Endothelial cell of umbilical vein (primary cell): Measurements from ENCODE around the gene LRRC41. TPM values are rescaled to one million over a fixed set of nuclear protein-coding genes. Genes with fewer than 3 reads are reported as not detected.
"Not testable (repeated sequence)": the region's sequence is repeated elsewhere in the genome, so short reads cannot be mapped to it uniquely, and the experiment has no call there.

Source experiments
- BruUV-seq: library from RNA; stranded (reverse); fragments of 400-500 nt; replicated peaks from 2 replicates; lab custom pipeline; 2021; lab: Mats Ljungman, UMichigan
- CTCF ChIA-PET: fragments of 300-600, 350-600 bp; sonication (Branson Sonifier 250); formaldehyde crosslinking; loops from one replicate; lab custom pipeline; 2021; ENCODE audit warnings: antibody characterized with exemption, inconsistent platforms; lab: Charles Lee
- POLR2A ChIA-PET: fragments of 300-600, 350-600 bp; sonication (Branson Sonifier 250); formaldehyde crosslinking; loops from one replicate; lab custom pipeline; 2021; ENCODE audit warnings: antibody characterized with exemption, inconsistent platforms; lab: Charles Lee
- DNase-seq: peaks from one replicate; pipeline ENCODE4 v3.0.0-alpha.2; 2011; ENCODE audit warnings: low read depth, low spot score
- FAIRE-seq: peaks from 2 replicates; lab custom pipeline; 2011; peaks lifted over from hg19 to GRCh38; lab: Jason Lieb, UNC
- H2AFZ ChIP-seq: 2 replicates; pipeline ENCODE4 v1.6.0; 2012; ENCODE audit warnings: low read depth, low read length, control low read depth, inconsistent platforms
- H3K27ac ChIP-seq: 2 replicates; pipeline ENCODE4 v1.5.1; 2011; ENCODE audit warnings: low read depth, mild to moderate bottlenecking, control low read depth, low read length, moderate library complexity; ENCODE audit not compliant: insufficient read depth
- H3K27me3 ChIP-seq, 2 experiments: 2 replicates each; pipeline versions ENCODE4 v1.6.0 to v1.6.1; 2011; ENCODE audit warnings: low read length in 2 of 2, mixed read lengths in 1 of 2; ENCODE audit not compliant: control insufficient read depth in 2 of 2, insufficient read depth in 2 of 2
- H3K36me3 ChIP-seq, 2 experiments: 2 replicates in 1 of 2; 3 replicates in 1 of 2; pipeline ENCODE4 v1.5.1; 2011; ENCODE audit warnings: low read length in 2 of 2, mild to moderate bottlenecking in 1 of 2, moderate library complexity in 1 of 2; ENCODE audit not compliant: control insufficient read depth in 2 of 2, insufficient read depth in 2 of 2; ENCODE audit errors: extremely low read depth in 1 of 2
- H3K4me1 ChIP-seq: 3 replicates; pipeline ENCODE4 v1.5.1; 2011; ENCODE audit warnings: mild to moderate bottlenecking, low read length; ENCODE audit not compliant: control insufficient read depth, insufficient read depth; ENCODE audit errors: extremely low read depth
- H3K4me2 ChIP-seq: 2 replicates; pipeline ENCODE4 v1.6.1; 2011; ENCODE audit warnings: low read length, control low read depth, mixed read lengths; ENCODE audit not compliant: insufficient read depth
- H3K4me3 ChIP-seq, 3 experiments: fragments of 200-600 bp in 1 of 3; sonication (generic), shearing (Covaris generic) in 1 of 3; replicated peaks in 1 of 3; 2 replicates each; pipeline ENCODE4 v1.5.1; 2011 to 2016; ENCODE audit warnings: control low read depth in 3 of 3, low read length in 3 of 3, mild to moderate bottlenecking in 2 of 3, inconsistent platforms in 1 of 3, low read depth in 1 of 3, moderate library complexity in 1 of 3; ENCODE audit not compliant: insufficient read depth in 1 of 3
- H3K79me2 ChIP-seq: 2 replicates; pipeline ENCODE4 v1.6.0; 2012; ENCODE audit warnings: low read length, inconsistent platforms; ENCODE audit not compliant: control insufficient read depth, insufficient read depth
- H3K9ac ChIP-seq: replicated peaks from 2 replicates; pipeline ENCODE3; 2011; ENCODE audit warnings: low read length, control low read depth; ENCODE audit not compliant: insufficient read depth; ENCODE audit errors: extremely low read depth
- H3K9me1 ChIP-seq: replicated peaks from 3 replicates; pipeline ENCODE4 v1.6.0; 2011; ENCODE audit warnings: mild to moderate bottlenecking, low read length; ENCODE audit not compliant: control insufficient read depth, insufficient read depth; ENCODE audit errors: extremely low read depth
- H3K9me3 ChIP-seq: replicated peaks from 2 replicates; pipeline ENCODE4 v1.5.1; 2012; ENCODE audit warnings: low read length, inconsistent platforms; ENCODE audit not compliant: control insufficient read depth, insufficient read depth
- H4K20me1 ChIP-seq: replicated peaks from 2 replicates; pipeline ENCODE3; 2011; ENCODE audit warnings: mild to moderate bottlenecking, low read length; ENCODE audit not compliant: control insufficient read depth, insufficient read depth; ENCODE audit errors: extremely low read depth
- dilution Hi-C: fragments of 300-500 bp; cut with MboI; formaldehyde crosslinking; loops from one replicate; pipeline ENCODE4 v1.15.0; 2019; ENCODE audit warnings: low sequenced_read_pairs; ENCODE audit not compliant: extremely low pct_ligation_motif_present
- intact Hi-C: fragments of 100-400 bp; cut with micrococcal nuclease; formaldehyde crosslinking; loops from one replicate; pipeline ENCODE4 v1.10.0; 2022
- polyA plus RNA-seq, 4 experiments: library from polyadenylated mRNA; depleted of rRNA in 3 of 4; stranded (reverse) in 3 of 4; unstranded in 1 of 4; fragments of >200 nt; gene quantifications; 2 replicates each; pipeline versions ENCODE4 v1.2.1 to v1.2.3, GENCODE V29; 2011 to 2012; ENCODE audit warnings: missing spikeins in 1 of 4
- total RNA-seq: library from RNA; stranded (reverse); gene quantifications from 2 replicates; pipeline ENCODE4 v1.2.3, GENCODE V29; 2021

LRRC41 gene
- total and polyA plus RNA-seq, 2 donors (not counting 3 experiments of a cell fraction or from before 2014, with no cell fraction given) = 69.2 to 91.1 TPM

GRCh38 chr1:46319960-46320914 is 16.8 kb upstream of the LRRC41 start:
- H4K20me1 ChIP-seq, H3K4me3 ChIP-seq, H3K9me3 ChIP-seq, intact Hi-C loops, BruUV-seq, POLR2A ChIA-PET, FAIRE-seq, H3K4me2 ChIP-seq, CTCF ChIA-PET, H3K4me1 ChIP-seq, H2AFZ ChIP-seq, DNase-seq, H3K9me1 ChIP-seq, H3K27me3 ChIP-seq, H3K79me2 ChIP-seq, H3K27ac ChIP-seq, H3K9ac ChIP-seq, dilution Hi-C loops, H3K36me3 ChIP-seq: not testable (repeated sequence)

- H3K9me3 ChIP-seq, FAIRE-seq, intact Hi-C loops, DNase-seq, POLR2A ChIA-PET, H2AFZ ChIP-seq, BruUV-seq, H3K27ac ChIP-seq, dilution Hi-C loops, H3K79me2 ChIP-seq, H3K4me2 ChIP-seq, H3K9ac ChIP-seq, H3K4me1 ChIP-seq, H3K27me3 ChIP-seq, H3K9me1 ChIP-seq, H3K36me3 ChIP-seq, H3K4me3 ChIP-seq, H4K20me1 ChIP-seq: not testable (repeated sequence)
- CTCF ChIA-PET = interaction anchor here (1.0 kb wide), 2 partner anchors 13 to 29 kb away, joined by 3 to 4 read pairs; no protein-coding TSS in a partner anchor
Measured at GRCh38 chr1:46319301-46319700, 15.9 kb upstream of the LRRC41 start.
